ENCODE data around the gene KCNN3. TPM values are rescaled to one million over a fixed set of nuclear protein-coding genes. Genes with fewer than 3 reads are reported as not detected.
A peak's percentile ranks its signal among the peaks of the same experiment; 100 is the strongest.

KCNN3 gene
- total RNA-seq, 4 donors from 2014 or later, result 3.5 to 5.6 (median 4.4) TPM

GRCh38 chr1:154818911-154819310, 51.2 kb downstream of the KCNN3 start:
- no peak overlapping the region for H3K27ac ChIP-seq
- no peaks in the 10 kb centered on the region for H3K9me3 ChIP-seq
- H3K4me1 ChIP-seq, result peaks cover 0 to 1% of the 10 kb centered on the region in 2 donors
- intact Hi-C loops (cut with DNase I), result no loop called here
- no peak for DNase-seq
- H3K4me3 ChIP-seq (replicated peaks in 1 of 3), result no peak overlapping the region
- no peaks in the 10 kb centered on the region for H3K36me3 ChIP-seq
- no peaks in the 10 kb centered on the region for H3K27me3 ChIP-seq
- TF ChIP-seq POLR2A (IDR thresholded peaks at IDR 0.05) (no peak), CTCF (IDR thresholded peaks at IDR 0.05) (no peak)
- 74 to 93% methylated on average over 6 of the region's 6 CpGs for WGBS, 2 donors

- 94 to 98% methylated on average over 2 of the region's 2 CpGs for whole genome bisulfite sequencing, 2 donors
- H3K36me3 ChIP-seq, result no peaks in the 10 kb centered on the region
- H3K4me1 ChIP-seq, result peaks cover 5 to 14% of the 10 kb centered on the region in 2 donors
- TF ChIP-seq POLR2A (IDR thresholded peaks at IDR 0.05) (no peak), CTCF (IDR thresholded peaks at IDR 0.05) (no peak)
- DNase-seq, result no peak
- H3K9me3 ChIP-seq, result no peaks in the 10 kb centered on the region
- no peaks in the 10 kb centered on the region for H3K27me3 ChIP-seq
- H3K27ac ChIP-seq, result no peak overlapping the region
- intact Hi-C loops (cut with DNase I), result no loop called here
- H3K4me3 ChIP-seq (replicated peaks in 1 of 3), result no peak overlapping the region
Observed at GRCh38 chr1:154816937-154817336, 53.1 kb downstream of the KCNN3 start.

GRCh38 chr1:154816369-154816768, 53.7 kb downstream of the KCNN3 start:
- Histone ChIP-seq H3K4me3 (replicated peaks in 1 of 3) (no peak overlapping the region), H3K36me3 (no peaks in the 10 kb centered on the region), H3K27ac (no peak overlapping the region), H3K9me3 (no peaks in the 10 kb centered on the region), H3K4me1 (peaks cover 5 to 14% of the 10 kb centered on the region in 2 donors), H3K27me3 (no peaks in the 10 kb centered on the region)
- WGBS, 2 donors, result 64 to 78% methylated on average over 6 of the region's 6 CpGs
- no peak for TF ChIP-seq POLR2A (IDR thresholded peaks at IDR 0.05)
- no peak for TF ChIP-seq CTCF (IDR thresholded peaks at IDR 0.05)
- intact Hi-C loops (cut with DNase I), result no loop called here
- no peak for DNase-seq

- H3K4me3 ChIP-seq (replicated peaks in 1 of 3), result no peak overlapping the region
- no peak overlapping the region for H3K27ac ChIP-seq
- H3K27me3 ChIP-seq, result no peaks in the 10 kb centered on the region
- H3K9me3 ChIP-seq, result no peaks in the 10 kb centered on the region
- DNase-seq, result no peak
- intact Hi-C loops (cut with DNase I), result no loop called here
- peaks cover 5 to 26% of the 10 kb centered on the region in 2 donors for H3K4me1 ChIP-seq
- TF ChIP-seq POLR2A (IDR thresholded peaks at IDR 0.05), result no peak
- no peak for TF ChIP-seq CTCF (IDR thresholded peaks at IDR 0.05)
- H3K36me3 ChIP-seq, result no peaks in the 10 kb centered on the region
- 75 to 78% methylated on average over 8 of the region's 8 CpGs for WGBS, 2 donors
Observed at GRCh38 chr1:154813846-154814505, 56.1 kb downstream of the KCNN3 start.

DNA sequence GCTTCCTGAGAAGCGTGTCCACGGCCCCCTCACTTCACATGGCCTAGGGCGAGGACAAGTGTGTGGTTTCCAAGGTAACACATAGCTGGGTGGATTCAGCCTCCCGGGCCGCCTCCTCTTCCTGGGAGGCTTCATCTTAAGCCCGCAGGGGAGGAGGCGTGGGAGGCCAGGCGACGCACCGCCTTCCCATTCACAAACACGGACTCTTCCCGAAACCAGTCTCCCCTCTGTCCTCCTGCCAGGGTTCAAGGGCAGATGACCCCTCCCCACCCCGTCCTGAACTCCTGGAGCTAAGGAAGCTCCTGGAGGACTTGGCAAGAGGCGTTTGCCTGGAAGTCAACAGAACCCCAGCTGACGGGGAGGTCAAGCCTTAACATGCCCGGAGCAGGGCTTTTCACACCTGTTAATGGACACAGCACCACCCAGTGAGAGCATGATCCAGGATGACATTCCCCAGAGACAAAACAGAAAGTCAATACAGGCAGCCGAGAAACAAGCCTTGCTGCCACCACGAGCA, 56.7 kb downstream of the KCNN3 start:
- WGBS, 2 donors, result 14 to 30% methylated on average over 16 to 18 of the region's 18 CpGs
- Histone ChIP-seq H3K4me1 (peaks cover 5 to 32% of the 10 kb centered on the region in 2 donors), H3K27me3 (no peaks in the 10 kb centered on the region), H3K4me3 (replicated peaks in 1 of 3) (no peak overlapping the region), H3K36me3 (no peaks in the 10 kb centered on the region), H3K27ac (peak overlapping the region in 1 of 3 donors; percentile 2), H3K9me3 (no peaks in the 10 kb centered on the region)
- intact Hi-C loops (cut with DNase I), result no loop called here
- TF ChIP-seq POLR2A (IDR thresholded peaks at IDR 0.05) (no peak), CTCF (IDR thresholded peaks at IDR 0.05) (no peak)
- peak; percentile 59 to 75 for DNase-seq
